ENCODE data around the gene MECP2. TPM values are rescaled to one million over a fixed set of nuclear protein-coding genes. Genes with fewer than 3 reads are reported as not detected.
A peak's percentile ranks its signal among the peaks of the same experiment; 100 is the strongest.

The MECP2 gene
- total RNA-seq, 1 donor from 2014 or later, result 57.8 TPM

GRCh38 chrX:154024271-154024670 lies 73.2 kb downstream of the MECP2 start:
- no peak for DNase-seq (ENCODE audit: low spot score in 2 of 2, unreplicated experiment in 2 of 2)
- Mint-ChIP-seq H3K4me1 (peaks cover 12% of the 10 kb centered on the region), H3K4me3 (no peak overlapping the region), H3K27me3 (ENCODE audit: low read depth) (no peaks in the 10 kb centered on the region), H3K36me3 (peaks cover 7% of the 10 kb centered on the region), H3K27ac (no peak overlapping the region), H3K9me3 (peaks cover 7% of the 10 kb centered on the region)
- no peak for TF ChIP-seq CTCF (IDR thresholded peaks at IDR 0.05; ENCODE audit: unreplicated experiment)

GRCh38 chrX:154023276-154024000 lies 74.1 kb downstream of the MECP2 start:
- H3K9me3 Mint-ChIP-seq, result peaks cover 7% of the 10 kb centered on the region
- TF ChIP-seq CTCF (IDR thresholded peaks at IDR 0.05; ENCODE audit: unreplicated experiment), result no peak
- H3K36me3 Mint-ChIP-seq, result peaks cover 8% of the 10 kb centered on the region
- H3K4me1 Mint-ChIP-seq, result peaks cover 16% of the 10 kb centered on the region
- DNase-seq (ENCODE audit: low spot score in 2 of 2, unreplicated experiment in 2 of 2), result no peak
- peak overlapping the region; percentile 94 for H3K27ac Mint-ChIP-seq
- no peak overlapping the region for H3K4me3 Mint-ChIP-seq
- no peaks in the 10 kb centered on the region for H3K27me3 Mint-ChIP-seq (ENCODE audit: low read depth)

- Mint-ChIP-seq H3K36me3 (peaks cover 8% of the 10 kb centered on the region), H3K4me1 (peaks cover 17% of the 10 kb centered on the region), H3K27ac (peak overlapping the region; percentile 47), H3K27me3 (ENCODE audit: low read depth) (no peaks in the 10 kb centered on the region), H3K9me3 (peaks cover 4% of the 10 kb centered on the region), H3K4me3 (no peak overlapping the region)
- DNase-seq (ENCODE audit: low spot score in 2 of 2, unreplicated experiment in 2 of 2), result no peak
- TF ChIP-seq CTCF (IDR thresholded peaks at IDR 0.05; ENCODE audit: unreplicated experiment), result no peak
These were observed 75.4 kb downstream of the MECP2 start for GRCh38 chrX:154022108-154022507.

- Mint-ChIP-seq H3K4me1 (peaks cover 17% of the 10 kb centered on the region), H3K27me3 (ENCODE audit: low read depth) (no peaks in the 10 kb centered on the region), H3K9me3 (peaks cover 4% of the 10 kb centered on the region), H3K27ac (peak overlapping the region; percentile 82), H3K36me3 (peaks cover 8% of the 10 kb centered on the region), H3K4me3 (no peak overlapping the region)
- no peak for DNase-seq (ENCODE audit: low spot score in 2 of 2, unreplicated experiment in 2 of 2)
- TF ChIP-seq CTCF (IDR thresholded peaks at IDR 0.05; ENCODE audit: unreplicated experiment), result no peak
These were observed 76.3 kb downstream of the MECP2 start for GRCh38 chrX:154021131-154021611.

GRCh38 chrX:154020536-154021115 lies 76.9 kb downstream of the MECP2 start:
- H3K27me3 Mint-ChIP-seq (ENCODE audit: low read depth), result no peaks in the 10 kb centered on the region
- H3K36me3 Mint-ChIP-seq, result peaks cover 10% of the 10 kb centered on the region
- no peak for DNase-seq (ENCODE audit: low spot score in 2 of 2, unreplicated experiment in 2 of 2)
- peaks cover 17% of the 10 kb centered on the region for H3K4me1 Mint-ChIP-seq
- H3K9me3 Mint-ChIP-seq, result peaks cover 4% of the 10 kb centered on the region
- peak overlapping the region; percentile 92 for H3K27ac Mint-ChIP-seq
- H3K4me3 Mint-ChIP-seq, result peak overlapping the region; percentile 72
- no peak for TF ChIP-seq CTCF (IDR thresholded peaks at IDR 0.05; ENCODE audit: unreplicated experiment)

All from mesothelial cell of epicardium (in vitro differentiated cells).